ENCODE measurements around the gene CD8A.
"Not testable (repeated sequence)": the region's sequence is repeated elsewhere in the genome, so short reads cannot be mapped to it uniquely, and the experiment has no call there.

Gene CD8A

DNA sequence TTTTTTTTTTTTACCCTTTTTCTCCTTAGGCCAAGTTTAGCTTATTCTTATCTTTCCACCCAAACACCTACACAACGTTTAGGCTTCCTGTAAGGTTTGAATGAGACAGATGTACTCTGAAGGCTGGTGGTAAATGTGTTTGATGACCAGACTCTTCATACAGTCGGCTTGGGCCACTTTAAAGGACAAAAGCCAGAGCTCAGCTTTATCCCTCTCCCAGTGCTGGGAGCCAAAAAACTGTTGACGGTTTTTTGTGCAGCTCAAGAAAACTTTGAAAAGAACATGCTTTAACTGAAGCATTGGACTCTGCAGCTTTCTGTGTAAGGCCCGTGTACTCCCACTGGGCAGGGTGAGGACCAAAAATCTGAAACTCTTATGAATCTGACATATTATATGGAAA is 15.4 kb downstream of the CD8A start:
- no peak for DNase-seq

DNA sequence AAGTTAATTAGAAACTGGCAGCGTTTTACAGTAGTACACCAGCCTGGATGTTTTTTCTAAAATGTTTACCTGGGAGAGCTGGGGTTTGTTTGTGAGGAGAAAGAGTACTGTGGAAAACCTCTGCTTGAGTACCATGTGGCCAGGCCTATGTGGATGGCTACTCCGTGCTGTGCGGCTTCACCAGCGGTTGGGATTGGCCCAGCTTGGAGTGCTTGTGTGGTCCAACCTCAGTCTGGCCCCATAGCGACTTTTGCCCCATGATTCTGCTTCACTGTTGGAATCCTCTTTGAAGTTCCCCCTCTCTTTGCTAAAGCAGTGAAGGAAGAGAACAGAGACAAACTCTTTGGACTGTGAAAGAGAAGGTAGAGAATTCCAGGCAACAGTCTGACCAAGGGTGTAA is 15.9 kb downstream of the CD8A start:
- DNase-seq = no peak

DNA sequence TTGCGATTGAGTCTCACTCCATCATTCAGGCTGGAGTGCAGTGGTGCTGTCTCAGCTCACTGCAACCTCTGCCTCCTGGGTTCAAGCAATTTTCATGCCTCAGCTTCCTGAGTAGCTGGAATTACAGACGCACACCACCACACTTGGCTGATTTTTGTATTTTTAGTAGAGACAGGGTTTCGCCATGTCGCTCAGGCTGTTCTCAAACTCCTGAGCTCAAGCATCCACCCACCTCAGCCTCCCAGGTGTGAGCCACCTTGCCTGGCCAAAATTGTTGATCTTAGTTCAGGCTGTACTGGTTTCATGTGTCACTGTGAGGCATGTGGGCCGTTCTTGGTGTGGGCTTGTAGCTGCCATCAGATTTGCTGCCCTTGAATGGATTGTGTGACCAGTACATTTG is 18.1 kb downstream of the CD8A start:
- no peak for DNase-seq

DNA sequence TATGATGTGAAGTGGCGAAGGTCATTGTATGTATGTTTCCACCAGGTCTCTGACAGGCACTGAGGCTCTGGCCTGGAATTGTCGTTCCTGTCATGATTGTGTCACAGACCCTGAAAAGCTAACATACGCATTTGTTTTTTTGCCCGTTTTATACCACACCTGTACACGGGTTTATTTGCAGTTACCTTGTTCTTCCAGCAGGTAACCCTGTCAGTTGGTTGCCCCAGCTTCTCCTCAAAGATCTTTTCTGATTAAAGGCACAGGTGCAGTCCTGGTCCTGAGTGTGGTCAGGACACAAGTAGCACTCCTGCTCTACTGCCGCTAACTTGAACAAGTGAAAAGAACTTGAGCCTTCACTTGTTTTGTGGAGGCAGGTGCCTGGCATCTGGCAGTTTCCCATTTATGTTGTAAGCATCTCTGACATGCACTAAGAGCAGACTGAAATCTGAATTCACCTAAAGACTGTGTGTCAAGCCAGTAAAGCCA is 19.9 kb downstream of the CD8A start:
- no peak for DNase-seq

DNA sequence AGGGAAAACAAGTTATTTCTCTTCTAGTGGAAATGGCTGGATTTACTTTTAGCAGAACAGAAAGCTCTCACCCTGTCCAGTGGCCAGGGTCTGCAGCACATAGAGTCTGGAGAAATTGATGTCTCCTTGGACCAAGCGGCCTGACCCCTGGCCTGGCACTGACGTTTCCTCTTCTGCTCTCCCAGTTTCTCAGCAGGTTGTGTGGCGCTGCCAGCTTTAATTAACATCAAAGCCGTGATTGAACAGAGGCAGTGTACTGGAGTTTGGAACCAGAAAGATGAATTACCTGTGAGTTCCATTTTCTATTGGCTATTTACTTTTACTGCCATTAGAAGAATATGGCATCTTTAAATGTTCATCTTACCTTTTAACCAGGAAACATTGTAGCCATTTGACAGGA is 20.9 kb downstream of the CD8A start:
- no peak for DNase-seq

DNA sequence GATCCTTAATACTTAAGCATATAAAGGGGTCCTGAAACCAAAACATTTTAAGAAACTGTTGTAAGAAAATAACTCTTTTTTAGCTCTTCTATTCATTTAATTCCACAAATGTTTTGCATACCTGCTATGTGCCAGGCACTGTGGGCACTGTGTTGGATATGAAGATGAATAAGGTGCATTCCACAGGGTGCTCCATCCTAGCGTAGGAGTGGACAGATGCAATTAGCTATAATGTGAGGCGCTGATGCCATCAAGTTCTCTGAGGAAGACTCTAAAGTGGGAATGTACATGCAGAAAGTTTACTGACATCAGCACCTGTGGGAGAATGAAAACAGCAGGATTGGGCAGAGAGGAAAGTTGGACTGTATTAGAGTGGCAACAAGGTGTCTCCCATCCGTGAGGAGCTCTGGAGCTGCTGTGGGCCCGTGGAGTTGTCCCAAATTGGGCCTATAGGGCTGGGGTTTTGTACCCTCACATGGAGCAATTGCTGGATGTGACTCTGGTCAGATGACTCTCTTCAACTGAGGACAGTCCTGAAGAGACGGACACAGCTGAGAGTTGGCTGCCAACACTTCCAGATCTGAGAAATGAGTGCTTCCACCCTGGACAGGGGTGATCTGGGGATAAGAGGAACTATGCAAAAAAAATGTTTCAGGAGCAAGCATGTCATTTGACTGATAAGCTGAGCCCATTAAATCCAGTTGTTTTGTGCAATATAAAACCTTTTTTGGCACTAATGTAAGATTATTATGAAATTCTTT is 22.3 kb downstream of the CD8A start:
- no peak for DNase-seq

DNA sequence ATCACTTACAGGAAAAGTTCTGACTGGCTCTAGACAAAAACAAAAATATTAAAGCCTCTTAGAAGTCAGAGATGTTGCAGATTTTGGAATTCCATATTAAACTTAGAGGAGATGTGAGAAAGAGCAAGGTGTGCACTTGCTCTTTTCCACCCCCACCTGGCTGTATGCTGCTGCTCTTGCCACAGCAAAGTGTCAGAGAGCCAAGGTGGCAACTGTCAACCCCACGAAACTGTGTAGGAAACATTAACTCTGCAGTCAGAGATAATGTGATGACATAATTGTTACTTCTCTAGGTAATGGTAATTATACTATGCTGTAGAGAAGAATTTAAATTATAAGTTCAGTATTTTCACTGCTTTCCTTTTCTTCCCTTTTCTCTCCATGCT is 25.4 kb downstream of the CD8A start:
- no peak for DNase-seq

DNA sequence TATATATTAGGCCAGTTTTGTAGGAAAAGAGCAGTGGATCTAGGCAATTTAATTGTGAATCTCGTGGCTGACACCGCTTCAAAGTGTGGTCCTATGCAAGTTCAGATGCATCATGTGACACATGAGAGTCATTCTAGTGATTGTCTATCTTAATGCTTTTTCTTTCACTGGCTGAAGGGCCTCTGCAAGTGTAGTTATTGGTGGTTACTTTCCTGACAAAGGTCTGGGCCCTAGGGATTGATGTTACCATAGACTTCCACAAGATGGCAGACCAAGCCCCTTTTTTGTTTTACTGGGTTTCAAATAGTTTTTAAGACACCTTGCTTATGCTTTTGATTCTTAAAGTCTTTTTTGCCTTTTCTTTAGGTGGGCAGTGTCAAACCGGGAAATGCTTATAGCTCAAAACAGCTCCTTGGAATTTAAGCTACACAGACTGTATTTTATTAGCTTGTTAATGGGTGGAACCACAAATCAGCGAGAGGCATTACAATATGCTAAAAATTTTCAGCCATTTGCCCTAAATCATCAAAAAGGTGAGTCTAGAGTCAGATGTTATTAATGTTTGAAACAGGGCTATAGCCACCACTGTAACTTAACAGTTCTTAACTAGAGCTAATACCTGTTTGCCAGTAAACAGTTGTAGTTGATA is 25.9 kb downstream of the CD8A start:
- DNase-seq = peak; percentile 68

DNA sequence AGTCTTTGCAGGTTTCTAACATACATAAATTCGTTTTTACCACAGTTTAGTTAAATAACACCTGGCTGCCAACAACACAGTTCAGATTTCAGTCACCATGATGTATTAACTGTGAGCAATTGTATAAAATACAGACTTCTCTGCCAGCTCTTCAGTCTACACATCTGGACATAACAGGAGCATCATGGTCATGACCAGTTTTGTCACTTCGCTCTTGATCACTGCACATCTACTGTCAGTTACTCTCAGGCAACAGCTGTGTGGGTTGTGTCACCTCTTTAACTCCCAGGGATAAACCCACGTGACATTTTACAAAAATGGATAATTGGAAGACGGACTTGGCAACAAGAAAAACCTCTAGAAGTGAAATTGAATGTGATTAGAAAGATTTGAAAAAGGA is 30.3 kb downstream of the CD8A start:
- no peak for DNase-seq

DNA sequence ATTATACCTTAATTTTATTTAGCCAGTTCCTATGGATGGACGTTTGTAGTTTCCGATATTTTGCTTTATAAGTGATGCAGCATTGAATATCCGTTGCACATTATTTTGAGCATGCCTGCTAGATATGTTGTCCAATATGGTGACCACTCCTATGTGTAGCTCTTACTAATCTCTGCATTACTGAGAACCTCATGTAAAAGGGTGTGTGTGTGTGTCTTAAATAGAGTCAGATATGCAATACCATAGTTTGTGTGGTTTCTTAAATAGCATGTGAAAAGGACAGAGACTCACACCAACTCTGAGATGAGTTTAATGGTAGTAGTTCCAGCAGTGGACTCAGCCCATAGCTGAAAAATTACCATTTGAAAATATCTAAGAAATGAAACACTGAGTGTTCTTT is 32.3 kb downstream of the CD8A start:
- DNase-seq = no peak

DNA sequence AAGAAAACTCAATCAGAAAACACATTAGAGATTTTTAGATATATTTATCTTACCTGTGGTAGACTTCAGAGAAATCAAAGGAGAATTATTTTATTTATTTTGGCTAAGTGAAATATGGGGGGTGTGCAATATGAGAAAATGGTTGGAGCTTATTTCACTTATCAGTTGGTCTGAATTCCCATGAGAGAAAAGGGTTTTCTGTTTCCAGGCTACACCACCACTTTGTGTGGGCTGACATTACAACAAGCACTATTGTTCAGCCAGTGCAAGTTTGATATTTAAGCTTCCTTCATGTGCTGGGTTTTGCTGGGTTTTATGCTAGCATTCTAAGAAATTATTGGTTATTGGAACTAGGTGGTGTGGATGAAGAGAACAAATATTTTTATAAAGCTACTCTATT is 37.1 kb downstream of the CD8A start:
- DNase-seq = no peak

DNA sequence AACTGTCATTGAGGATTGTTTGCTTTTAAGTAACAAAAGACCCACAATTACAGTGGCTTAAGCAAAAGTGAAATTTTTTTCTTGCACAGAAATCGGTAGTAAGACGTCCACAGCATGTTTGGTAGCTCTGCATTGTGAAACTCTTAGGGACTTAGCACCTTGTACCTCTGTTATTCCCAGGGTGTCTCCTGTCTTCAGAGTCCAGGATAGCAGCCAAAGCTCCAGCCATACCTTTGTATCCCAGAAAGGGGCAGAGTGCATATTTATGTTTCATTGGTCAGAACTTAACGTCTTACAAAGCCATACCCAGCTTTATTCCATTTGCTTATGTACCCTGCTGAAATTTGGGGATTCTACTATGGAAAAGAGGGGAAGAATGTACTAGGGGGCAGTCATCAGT is 37.8 kb downstream of the CD8A start:
- no peak for DNase-seq

DNA sequence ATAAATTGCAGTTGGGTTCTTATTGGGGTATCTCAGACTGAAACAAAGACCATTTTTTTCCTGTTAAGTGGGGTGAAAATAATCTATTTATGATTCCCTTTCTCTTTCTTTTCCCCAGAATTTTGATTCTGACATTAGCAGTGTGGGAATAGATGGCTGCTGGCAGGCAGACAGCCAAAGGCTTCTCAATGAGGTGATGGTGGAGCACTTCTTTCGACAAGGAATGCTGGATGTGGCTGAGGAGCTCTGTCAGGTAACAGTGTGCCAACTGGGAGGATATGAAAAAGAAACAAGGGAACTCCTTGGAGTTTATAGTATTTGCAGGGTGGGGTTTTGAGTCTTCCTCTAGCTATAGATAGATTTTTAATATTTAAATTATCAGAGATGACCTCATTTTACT is 38.9 kb downstream of the CD8A start:
- no peak for DNase-seq

DNA sequence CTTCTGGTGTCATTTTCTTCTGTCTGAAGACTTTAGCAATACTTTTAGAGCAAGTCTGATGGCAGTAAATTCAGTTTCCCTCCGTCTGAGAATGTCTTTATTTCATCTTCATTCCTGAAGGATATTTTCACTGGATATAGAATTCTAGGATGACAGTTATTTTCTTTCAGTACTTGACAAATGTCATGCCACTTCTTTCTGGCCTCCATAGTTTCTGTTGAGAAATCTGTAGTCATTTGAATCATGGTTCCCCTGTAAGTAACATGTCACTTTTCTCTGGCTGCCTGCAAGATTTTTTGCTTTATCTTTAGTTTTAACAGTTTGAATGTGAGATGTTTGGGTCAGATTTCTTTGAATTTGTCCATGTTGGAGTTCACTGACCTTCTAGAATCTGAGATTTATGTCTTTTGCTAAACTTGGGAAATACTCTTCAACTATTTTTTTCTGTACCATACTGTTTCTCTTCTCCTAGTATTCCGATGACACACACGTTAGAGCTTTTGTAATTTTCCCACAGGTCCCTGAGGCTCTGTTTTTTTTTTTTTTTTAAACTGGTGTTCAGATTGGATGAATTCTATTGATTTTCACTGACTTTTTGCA is 40.4 kb downstream of the CD8A start:
- no peak for DNase-seq

DNA sequence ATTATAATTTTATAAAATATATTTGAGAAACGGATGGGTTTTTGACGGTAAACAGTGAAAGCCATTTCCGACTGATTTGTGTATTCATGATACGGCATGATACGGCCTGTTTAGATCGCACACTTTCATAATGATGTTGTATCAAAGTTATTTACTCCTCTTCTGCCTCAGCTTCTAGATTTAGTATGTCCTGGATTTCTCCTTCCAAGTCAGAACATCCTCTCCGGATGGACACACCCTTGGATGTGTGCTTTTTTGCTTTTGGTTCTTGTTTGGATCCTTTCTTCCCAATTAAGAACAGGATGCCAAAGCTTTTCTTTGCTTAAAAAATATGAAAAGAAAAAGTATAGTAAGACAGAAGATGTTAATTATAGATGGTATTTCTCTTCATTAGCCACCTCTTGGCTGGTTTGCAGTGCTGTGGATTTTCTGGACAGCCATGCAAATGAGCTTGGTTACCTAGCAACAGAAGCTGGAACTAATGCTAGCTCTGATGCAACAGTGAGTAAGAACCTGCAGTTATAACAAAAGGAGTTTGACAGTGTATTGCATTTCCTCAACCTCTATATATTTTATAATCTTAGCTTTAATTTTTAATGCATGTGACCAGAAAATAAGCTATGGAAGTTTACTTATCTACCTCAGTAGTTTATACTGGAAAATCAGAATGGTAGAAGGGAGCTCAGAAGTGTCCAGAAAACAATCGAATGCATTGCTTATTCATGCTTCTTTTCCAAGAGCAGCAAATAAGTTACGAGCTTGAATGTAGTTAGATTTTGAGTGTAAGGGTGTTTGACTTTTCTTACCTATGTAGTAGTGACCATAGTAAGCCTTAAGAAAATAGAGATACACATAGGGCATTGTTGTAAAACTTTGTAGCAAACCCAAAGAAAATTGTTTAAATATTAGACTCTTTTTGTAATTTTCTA is 42.7 kb downstream of the CD8A start:
- peak; percentile 30 for DNase-seq

DNA sequence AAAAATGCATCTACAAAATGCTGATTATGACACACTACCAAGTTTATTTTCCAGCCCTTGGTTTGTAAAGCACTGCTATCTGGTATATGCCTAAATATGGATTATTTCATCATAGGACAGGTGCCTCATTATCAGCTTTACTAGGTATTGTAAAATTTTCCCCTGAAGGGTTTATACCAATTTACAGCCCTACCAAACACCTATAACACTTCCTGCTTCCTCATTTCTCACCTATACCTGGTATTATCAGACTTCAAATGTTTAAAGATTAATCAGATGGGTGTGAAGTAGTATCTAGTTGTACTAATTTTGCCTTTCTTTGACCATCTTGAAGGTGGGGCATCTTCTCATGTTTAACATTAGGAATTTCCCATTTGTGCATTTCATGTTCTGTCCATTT is 43.8 kb downstream of the CD8A start:
- no peak for DNase-seq

DNA sequence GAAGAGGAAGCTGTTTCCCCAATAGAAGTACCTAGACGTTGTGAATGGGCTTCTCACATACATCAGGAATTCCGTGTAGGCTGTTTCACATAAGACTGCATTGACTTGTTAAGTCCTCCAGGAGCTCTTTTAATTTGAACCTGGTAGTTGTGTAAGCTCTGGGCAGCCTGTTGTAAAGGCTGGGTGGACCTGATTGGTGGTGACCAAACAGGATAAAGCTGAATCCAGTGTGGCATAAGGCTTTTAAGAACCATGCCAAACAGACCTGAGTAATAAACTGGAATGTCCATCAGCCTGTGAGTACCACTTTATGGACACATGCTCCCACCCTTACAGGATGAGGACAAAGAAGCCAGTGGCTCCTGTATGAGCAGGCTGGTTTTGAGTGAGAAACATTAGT is 46.6 kb downstream of the CD8A start:
- no peak for DNase-seq

DNA sequence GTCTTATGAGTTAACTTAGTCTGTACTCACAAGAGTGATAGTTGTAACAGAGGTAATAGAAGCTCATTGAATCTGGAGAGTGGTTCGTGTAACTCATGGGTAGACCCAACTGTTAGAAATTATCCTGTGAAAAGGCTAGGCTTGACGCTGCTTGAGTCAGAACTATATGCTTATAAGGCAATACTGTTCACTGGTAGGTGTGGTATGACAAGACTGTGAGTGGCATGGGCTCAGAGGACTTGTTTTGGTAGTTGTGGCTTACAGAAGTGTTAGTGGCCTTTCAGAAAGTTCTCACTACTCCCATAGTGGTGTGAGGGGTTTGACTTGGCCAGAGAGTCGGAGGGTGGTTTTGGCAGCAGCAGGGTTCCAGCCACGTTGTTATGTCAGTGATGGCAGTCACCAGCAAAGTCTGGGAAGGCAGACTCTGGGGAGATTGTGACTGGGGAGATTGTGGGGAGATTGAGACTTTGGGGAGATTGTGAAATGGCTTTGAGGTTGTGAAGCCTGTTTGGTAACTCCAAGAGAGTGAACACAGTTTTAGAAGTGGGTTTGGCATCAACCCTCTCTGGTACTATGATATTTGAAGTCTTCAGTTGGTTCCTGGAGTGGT is 48.7 kb downstream of the CD8A start:
- DNase-seq = not testable (repeated sequence)

DNA sequence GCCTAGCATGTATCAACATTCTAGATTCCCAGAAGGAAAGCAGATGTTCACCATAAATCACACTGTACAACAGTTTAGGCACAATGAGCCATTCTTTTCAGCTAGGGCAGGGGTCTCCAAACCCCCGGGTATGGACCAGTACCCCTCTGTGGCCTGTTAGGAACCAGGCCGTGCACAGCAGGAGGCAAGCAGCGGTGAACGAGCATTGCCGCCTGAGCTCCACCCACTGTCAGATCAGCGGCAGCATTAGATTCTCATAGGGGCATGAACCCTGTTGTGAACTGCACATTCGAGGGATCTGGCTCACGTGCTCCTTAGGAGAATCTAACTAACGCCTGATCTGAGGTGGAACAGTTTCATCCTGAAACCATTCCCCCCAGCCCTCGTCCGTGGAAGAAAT is 50.8 kb downstream of the CD8A start:
- not testable (repeated sequence) for DNase-seq

DNA sequence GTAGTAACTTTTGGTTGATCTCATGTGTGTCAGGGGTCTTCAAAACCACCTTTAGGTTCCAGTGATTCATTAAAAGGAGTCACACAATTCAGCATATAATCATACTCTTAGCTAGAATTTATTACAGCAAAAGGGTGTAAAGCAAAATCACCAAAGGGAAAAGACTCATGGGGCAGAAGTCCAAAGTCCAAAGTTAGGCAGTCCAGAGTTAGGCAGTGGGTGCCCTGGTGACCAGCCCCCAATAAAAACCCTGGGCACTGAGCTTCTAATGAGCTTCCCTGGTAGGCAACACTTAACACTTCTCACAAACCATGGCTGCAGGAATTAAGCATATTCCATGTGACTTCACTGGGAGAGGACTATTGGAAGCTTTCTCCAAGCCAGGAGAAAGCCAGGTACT is 51.2 kb downstream of the CD8A start:
- not testable (repeated sequence) for DNase-seq

DNA sequence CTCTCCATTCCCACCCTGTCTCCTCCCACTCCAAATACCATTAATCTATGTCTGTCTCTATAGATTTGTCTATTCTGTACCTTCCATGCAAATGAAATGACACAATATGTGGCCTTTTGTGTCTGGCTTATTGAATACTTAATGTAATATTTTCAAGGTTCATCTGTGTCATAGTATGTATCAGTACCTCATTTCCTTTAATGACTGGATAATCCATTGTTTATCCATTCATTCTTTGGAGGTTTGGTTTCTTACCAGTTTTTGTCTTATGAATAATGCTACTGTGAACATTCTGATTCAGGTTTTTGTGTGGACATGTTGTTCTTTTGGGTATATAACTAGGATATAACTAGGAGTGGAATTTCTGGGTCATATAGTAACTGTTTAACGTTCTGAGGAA is 55.8 kb downstream of the CD8A start:
- DNase-seq = not testable (repeated sequence)

All from CD4-positive, alpha-beta T cell treated with Interleukin-4 for 4 hours (primary cell).